WERI-Rb-1 (cell line): ENCODE results near the gene DMD.

Experiments
- DNase-seq: peaks from one replicate; pipeline ENCODE4 v3.0.0-alpha.2; 2020
- H3K27ac ChIP-seq: fragments of 250-450 bp; sonication (Bioruptor Pico); 2 replicates; pipeline ENCODE4 v1.5.1; 2020; ENCODE audit warnings: mild to moderate bottlenecking, moderate library complexity
- H3K27me3 ChIP-seq: fragments of 250-450 bp; sonication (Bioruptor Pico); 2 replicates; pipeline ENCODE4 v1.5.1; 2021; ENCODE audit warnings: mild to moderate bottlenecking, low read depth, moderate library complexity; ENCODE audit not compliant: insufficient read depth, severe bottlenecking
- H3K36me3 ChIP-seq: fragments of 250-450 bp; sonication (Bioruptor Pico); 2 replicates; pipeline ENCODE4 v1.5.1; 2020; ENCODE audit warnings: mild to moderate bottlenecking, moderate library complexity
- H3K4me3 ChIP-seq: 2 replicates; pipeline ENCODE4 v1.5.1; 2011; ENCODE audit warnings: low read depth, mild to moderate bottlenecking, control low read depth, low read length
- H3K9me3 ChIP-seq: fragments of 250-450 bp; sonication (Bioruptor Pico); 2 replicates; pipeline ENCODE4 v1.5.1; 2021; ENCODE audit warnings: mild to moderate bottlenecking, moderate library complexity; ENCODE audit not compliant: severe bottlenecking
- TF ChIP-seq, protein P1 (sequence below): IDR thresholded peaks from 2 replicates; pipeline ENCODE4 v1.5.1; 2011; ENCODE audit warnings: low read depth, mild to moderate bottlenecking, control low read depth, inconsistent platforms, low read length

The DMD gene

DNA sequence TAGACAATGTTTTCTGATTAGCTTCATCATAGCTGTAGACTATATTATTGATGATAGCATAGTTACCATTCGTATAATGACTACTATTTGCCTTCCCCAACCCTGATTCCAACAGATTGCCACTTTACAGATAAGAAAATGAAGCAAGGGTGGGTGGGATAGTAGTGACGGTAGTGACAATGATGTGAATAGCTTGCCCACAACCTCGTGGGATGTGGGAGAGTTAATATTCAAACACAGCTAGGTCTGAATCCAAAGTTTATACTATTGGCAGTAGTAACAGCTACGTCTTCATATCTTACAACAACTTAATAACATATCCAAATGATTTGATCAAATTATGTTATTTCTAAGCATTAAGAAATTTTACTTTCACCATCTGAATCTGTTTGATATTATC, 1372.7 kb downstream of the DMD start:
- Histone ChIP-seq H3K9me3 (no peaks in the 10 kb centered on the region), H3K36me3 (no peaks in the 10 kb centered on the region), H3K27me3 (no peaks in the 10 kb centered on the region), H3K4me3 (no peak overlapping the region), H3K27ac (no peak overlapping the region)
- no peak for DNase-seq
- TF ChIP-seq, protein P1, sequence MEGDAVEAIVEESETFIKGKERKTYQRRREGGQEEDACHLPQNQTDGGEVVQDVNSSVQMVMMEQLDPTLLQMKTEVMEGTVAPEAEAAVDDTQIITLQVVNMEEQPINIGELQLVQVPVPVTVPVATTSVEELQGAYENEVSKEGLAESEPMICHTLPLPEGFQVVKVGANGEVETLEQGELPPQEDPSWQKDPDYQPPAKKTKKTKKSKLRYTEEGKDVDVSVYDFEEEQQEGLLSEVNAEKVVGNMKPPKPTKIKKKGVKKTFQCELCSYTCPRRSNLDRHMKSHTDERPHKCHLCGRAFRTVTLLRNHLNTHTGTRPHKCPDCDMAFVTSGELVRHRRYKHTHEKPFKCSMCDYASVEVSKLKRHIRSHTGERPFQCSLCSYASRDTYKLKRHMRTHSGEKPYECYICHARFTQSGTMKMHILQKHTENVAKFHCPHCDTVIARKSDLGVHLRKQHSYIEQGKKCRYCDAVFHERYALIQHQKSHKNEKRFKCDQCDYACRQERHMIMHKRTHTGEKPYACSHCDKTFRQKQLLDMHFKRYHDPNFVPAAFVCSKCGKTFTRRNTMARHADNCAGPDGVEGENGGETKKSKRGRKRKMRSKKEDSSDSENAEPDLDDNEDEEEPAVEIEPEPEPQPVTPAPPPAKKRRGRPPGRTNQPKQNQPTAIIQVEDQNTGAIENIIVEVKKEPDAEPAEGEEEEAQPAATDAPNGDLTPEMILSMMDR: no peak

- DNase-seq: no peak
- H3K36me3 ChIP-seq: no peaks in the 10 kb centered on the region
- TF ChIP-seq, protein P1: no peak
- no peaks in the 10 kb centered on the region for H3K9me3 ChIP-seq
- no peaks in the 10 kb centered on the region for H3K27me3 ChIP-seq
- no peak overlapping the region for H3K27ac ChIP-seq
- no peak overlapping the region for H3K4me3 ChIP-seq
These were observed 1373.8 kb downstream of the DMD start for GRCh38 chrX:31837445-31838049.

- TF ChIP-seq, protein P1: no peak
- Histone ChIP-seq H3K4me3 (no peak overlapping the region), H3K27ac (no peak overlapping the region), H3K27me3 (no peaks in the 10 kb centered on the region), H3K9me3 (no peaks in the 10 kb centered on the region), H3K36me3 (no peaks in the 10 kb centered on the region)
- DNase-seq: no peak
These were observed 1374.9 kb downstream of the DMD start for GRCh38 chrX:31836479-31836878.

- TF ChIP-seq, protein P1: no peak
- no peaks in the 10 kb centered on the region for H3K36me3 ChIP-seq
- H3K27ac ChIP-seq: no peak overlapping the region
- no peak overlapping the region for H3K4me3 ChIP-seq
- no peaks in the 10 kb centered on the region for H3K9me3 ChIP-seq
- DNase-seq: no peak
- no peaks in the 10 kb centered on the region for H3K27me3 ChIP-seq
These were observed 1379.1 kb downstream of the DMD start for GRCh38 chrX:31832263-31832662.

- TF ChIP-seq, protein P1: no peak
- no peak overlapping the region for H3K4me3 ChIP-seq
These were observed 1390.7 kb downstream of the DMD start for GRCh38 chrX:31820430-31821210.

More at GRCh38 chrX:31820430-31821210, 1390.7 kb downstream of the DMD start:
- H3K9me3 ChIP-seq: no peaks in the 10 kb centered on the region
- DNase-seq: no peak
- H3K36me3 ChIP-seq: no peaks in the 10 kb centered on the region
- no peaks in the 10 kb centered on the region for H3K27me3 ChIP-seq
- no peak overlapping the region for H3K27ac ChIP-seq
